ENCODE results near the gene TBC1D1.

DNA sequence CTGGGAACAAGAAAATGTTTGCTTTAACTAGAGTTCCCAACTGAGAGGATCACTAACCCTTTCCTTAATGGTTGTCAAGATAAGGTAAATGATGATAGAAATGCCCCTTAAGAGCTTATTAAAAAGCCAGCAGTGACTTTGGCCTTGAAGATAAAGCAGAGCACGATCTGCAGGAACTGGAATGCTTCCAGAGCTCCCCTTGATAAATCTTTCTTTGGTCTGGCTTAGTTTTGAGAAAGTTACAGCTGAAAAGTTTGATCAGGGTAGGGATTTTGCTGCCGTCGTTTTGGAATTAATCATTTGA is 133.3 kb downstream of the TBC1D1 start:
- TF ChIP-seq, protein P1, sequence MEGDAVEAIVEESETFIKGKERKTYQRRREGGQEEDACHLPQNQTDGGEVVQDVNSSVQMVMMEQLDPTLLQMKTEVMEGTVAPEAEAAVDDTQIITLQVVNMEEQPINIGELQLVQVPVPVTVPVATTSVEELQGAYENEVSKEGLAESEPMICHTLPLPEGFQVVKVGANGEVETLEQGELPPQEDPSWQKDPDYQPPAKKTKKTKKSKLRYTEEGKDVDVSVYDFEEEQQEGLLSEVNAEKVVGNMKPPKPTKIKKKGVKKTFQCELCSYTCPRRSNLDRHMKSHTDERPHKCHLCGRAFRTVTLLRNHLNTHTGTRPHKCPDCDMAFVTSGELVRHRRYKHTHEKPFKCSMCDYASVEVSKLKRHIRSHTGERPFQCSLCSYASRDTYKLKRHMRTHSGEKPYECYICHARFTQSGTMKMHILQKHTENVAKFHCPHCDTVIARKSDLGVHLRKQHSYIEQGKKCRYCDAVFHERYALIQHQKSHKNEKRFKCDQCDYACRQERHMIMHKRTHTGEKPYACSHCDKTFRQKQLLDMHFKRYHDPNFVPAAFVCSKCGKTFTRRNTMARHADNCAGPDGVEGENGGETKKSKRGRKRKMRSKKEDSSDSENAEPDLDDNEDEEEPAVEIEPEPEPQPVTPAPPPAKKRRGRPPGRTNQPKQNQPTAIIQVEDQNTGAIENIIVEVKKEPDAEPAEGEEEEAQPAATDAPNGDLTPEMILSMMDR (IDR thresholded peaks at IDR 0.05; ENCODE audit: extremely low read depth in 1 of 2, insufficient read depth in 1 of 2, low read depth in 1 of 2, low read length in 2 of 2) = no peak
- TF ChIP-seq POLR2A (IDR thresholded peaks at IDR 0.05; ENCODE audit: low read depth, low read length) = no peak

Measured in endothelial cell of umbilical vein (primary cell).